Activated T-helper 1 cell treated with Interleukin-2 at 50 U/mL for 16 hours (primary cell): ENCODE measurements around the gene GPN2.
"Not testable (repeated sequence)": the region's sequence is repeated elsewhere in the genome, so short reads cannot be mapped to it uniquely, and the experiment has no call there.

Experiments used
- DNase-seq: peaks from one replicate; pipeline ENCODE4 v3.0.0-alpha.2; 2020; ENCODE audit warnings: low read depth

The GPN2 gene

DNA sequence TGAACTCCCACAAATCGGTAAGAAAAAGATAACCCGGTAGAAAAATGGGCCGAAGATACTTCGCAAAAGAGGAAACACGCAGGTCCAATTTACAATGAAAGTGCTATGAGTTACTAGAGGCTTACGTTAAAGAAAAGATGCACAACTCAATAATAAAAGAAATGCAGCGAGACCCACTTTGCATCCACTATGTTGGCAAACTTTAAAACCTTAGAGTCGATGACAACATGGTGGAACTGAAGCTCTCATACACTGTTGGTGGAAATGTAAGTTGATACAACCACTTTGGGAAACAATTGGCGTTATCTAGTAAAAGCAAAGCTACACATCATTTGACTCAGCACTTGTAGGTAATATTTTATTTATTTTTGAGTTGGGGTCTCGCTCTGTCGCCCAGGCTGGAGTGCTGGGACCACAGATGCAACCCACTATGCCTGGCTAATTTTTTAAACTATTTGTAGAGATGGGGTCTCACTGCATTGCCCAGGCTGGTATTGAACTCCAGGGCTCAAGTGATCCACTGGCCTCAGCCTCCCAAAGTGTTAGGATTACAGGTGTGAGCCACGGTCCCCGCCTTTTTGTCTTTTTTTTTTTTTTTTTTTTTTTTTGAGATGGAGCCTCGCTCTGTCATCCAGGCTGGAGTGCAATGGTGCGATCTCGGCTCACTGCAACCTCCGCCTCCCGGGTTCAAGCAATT, 10.9 kb upstream of the GPN2 start:
- no peak for DNase-seq

DNA sequence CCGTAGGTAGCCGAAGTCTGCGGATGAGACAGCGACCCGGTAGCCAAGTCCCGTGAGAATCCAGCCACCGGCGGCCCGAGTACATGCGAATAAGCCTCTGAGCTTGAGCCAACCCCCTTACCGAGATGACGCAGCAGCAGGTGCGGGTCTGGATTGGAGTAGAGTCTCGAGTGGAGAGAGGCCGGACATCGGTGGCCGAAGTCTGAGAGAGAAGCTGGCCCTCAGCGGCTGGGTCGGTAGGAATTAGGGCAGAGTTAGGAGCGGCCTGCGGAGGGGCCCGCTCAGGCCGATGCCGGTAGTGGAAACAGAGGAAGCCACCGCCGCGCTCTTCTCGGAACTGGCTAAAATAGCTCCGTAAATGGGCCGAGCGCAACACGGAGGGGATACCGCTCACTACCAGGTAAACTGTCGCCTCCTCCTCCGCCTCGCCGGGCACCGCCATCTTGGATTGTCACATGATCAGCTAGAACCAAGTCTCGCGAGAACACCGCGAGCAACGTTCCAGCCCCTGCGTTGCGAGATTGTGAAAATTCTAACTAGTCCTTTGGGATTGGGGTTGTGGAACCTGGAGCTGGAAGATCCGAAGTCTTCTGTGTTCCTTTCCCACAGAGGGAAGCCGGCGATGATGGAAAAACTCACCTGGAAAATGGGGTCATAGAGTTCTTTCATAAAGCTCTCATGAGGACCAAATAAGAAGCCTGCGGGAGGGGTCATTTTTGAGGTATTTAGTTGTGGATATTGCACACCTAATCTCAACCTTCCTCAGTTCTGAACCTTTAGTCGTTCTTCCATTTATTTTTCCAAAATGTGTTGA, 10.1 kb upstream of the GPN2 start, which contains the start of gene GPATCH3:
Gene GPATCH3, minus strand, starts transcription at position 467 of the 814 bp plus-strand sequence. Its CDS starts 25 bp downstream, at position 442.
- DNase-seq: peak; percentile 71

DNA sequence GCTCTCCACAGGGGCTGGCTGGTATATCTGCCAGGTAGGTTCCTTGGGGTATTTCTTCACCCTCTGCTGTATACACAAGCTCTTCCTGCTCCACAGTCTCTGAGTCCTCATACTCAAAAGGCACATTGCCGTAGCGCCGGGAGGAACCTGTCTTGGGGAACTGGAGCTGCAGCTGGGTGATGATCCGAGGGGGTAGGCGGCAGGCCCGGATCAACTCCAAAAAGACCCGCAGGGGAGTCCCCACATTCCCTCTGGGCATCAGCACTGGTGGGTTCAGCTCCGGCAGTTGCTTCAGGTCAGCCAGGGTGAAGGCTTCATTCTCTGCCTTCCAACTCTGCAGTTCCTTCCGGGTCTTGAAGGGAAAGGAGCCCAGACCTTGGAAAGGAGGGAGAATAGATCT, 7.3 kb upstream of the GPN2 start:
- DNase-seq: no peak

DNA sequence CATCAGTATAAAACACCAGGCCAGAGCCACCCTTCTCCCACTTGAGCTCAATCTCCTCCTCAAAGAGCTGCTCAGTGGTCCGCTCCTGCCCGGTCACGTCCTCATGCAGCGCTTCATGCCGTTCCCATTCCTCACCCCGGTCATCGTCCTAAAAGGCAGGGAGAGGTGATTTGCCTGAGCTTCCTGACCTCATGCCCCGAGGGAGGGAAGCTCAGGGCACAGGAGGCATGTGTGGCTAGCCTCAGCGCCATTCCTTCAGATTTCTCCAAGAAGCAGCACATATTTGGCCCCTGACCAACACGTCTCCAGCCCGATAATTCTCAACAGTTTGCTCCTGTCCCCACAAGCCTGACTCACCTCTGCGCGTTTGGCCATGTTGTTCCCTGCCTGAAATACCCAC, 4.2 kb upstream of the GPN2 start:
- DNase-seq: no peak

DNA sequence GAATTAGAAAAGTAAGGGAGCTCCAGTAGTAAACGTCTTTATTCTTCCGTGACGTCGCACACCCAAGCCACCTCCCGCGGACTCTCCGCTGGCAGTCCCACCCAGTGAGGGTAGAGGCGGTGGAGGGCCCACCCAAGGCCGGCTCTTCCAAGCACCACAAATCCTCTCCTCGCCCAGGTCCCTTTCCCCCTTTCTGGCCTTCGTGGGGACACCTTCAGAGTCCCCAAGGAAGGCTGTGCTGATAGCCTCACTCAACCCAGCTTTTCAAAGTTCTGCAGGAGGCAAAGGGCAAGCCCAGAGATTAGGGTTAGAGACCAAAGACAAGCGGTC, 349 bp upstream of the GPN2 start:
- no peak for DNase-seq

DNA sequence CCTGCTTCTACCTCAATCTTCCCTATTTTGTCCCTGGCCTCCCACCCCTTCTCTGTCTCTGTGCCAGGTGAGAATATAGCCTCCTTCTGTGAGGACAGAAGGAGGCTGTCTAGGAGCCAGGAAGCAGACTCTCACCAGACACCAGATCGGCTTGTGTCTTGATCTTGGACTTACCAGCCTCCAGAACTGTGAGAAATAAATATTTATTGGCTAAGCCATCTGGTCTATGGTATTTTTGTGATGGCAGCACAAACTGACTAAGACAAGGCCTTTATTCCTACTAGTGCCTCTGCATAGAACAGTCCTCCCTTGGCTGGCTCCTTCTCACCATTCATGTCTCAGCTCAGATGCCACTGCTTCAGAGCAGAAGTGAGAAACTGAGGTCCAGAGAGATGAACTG, 1.9 kb downstream of the GPN2 start:
- no peak for DNase-seq

DNA sequence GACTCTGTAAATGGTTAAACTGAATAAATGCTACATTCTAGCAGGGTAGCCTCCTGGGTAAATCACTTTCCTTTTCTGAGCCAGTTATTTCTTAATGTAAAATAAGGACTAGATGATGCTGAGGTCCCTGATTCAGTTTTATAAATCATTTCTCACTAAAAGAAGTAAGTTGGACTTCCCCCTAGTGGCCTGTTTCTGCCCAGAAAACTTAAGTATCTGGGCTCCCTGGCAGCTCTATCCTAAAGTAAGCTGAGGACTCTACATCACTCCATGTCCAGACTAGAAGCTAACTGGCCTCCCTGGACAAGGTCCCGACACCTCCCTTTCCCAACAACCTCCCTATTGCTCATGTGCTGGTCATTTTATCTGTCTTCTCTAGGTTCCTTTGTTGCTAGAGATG, 3.0 kb downstream of the GPN2 start:
- no peak for DNase-seq

DNA sequence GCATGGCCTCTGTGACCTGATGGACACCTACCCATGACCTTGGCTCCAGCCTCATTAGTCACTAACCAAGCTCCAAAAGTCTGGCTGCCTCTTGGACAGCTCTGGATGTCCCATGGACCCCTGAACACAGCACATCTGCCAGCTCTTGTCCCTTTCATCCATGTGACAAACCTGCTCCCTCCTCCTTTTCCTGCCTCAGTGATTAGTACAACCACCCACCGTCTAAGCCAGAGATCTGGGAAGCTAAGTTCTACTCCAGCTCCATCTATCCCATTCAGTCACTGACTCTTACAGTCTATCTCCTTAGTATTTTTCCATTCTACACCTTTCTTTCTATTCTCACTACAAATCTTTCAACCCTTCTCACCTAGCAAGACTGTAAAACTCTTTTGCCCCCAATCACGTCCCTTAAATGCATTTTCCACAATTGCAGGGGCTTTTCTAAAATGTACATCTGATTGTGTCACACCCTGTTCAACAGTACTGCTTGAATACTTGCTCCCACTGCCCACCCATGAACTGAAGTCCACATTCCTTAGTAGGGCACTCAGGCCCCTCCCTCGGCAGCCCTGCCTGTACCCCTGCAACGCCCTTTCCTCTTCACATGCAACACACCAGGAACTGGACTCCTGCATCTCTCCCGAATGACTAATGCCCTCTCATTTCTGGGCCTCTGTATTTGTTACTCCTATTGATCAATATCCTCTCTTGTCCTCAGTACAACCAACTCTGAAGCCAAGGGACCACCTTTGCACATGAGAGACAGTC, 7.2 kb downstream of the GPN2 start:
- no peak for DNase-seq

DNA sequence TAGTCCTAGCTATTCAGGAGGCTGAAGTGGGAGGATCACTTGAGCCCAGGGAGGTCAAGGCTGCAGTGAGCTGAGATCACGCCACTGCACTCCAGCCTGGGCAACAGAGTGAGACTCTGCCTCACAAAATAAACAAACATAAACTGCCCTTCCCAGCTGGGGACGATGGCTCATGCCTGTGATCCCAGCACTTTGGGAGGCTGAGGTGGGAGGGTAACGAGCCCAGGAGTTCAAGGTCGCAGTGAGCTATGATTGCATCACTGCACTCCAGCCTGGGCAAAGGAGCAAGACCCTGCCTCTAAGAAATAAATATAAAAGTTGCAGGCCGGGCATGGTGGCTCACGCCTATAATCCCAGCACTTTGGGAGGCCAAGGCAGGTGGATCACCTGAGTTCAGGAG, 8.5 kb downstream of the GPN2 start:
- not testable (repeated sequence) for DNase-seq

DNA sequence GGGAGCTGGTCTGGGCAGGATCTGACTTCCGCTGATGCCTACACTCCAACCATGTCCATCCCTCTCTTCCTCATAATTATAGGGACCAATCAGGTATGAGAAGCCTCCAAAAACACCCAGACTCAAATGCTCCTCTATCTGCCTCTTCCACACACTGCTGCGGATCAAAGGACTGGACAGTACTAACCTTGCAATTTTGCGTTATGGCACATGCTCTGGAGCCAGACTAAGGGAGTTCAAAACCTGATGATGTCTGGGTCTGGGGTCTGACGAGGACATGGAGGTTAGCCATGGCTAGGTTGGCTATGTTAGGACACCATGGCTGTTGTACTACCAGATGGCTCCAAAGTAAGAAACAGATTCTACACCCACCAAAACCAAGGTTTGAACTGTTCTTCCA, 10.3 kb downstream of the GPN2 start:
- DNase-seq: no peak

DNA sequence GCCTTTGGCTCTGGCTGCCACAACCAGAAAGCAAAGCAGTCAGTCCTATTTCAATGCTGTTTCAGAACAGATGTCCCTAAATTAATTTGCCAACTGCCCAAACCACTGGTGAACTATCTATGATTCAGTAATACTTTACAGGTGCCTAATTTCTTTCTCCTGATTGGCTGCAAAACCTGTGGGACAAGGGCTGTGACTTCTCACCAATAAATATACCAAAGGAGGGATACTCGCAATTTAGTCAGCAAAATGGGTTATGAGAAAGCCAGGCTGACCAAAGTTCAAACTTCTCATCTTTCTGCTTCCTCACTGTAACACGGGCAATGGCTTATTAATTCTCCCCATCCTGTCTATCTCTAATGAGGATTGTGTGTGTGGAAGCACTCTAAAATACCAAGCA, 12.8 kb downstream of the GPN2 start:
- no peak for DNase-seq

DNA sequence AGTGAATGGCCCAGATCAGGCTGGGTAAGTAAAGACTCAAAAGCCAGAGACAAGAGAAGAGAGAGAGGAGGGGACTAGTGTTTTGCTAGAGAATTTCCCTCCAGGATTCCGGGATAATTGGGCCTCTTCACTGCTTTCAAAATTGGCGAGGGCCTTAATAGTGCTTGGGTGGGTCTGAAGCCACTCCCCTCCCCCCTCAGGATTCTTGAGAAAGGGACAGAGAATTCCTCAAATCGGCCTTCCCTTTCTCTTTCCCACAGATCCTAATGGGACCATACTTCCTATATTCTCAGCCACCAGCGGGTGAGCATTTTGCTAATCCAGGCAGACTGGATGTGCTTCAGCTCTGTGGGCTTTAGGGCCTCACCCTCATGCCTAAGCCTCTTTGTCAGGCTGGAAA, 15.2 kb downstream of the GPN2 start:
- no peak for DNase-seq

DNA sequence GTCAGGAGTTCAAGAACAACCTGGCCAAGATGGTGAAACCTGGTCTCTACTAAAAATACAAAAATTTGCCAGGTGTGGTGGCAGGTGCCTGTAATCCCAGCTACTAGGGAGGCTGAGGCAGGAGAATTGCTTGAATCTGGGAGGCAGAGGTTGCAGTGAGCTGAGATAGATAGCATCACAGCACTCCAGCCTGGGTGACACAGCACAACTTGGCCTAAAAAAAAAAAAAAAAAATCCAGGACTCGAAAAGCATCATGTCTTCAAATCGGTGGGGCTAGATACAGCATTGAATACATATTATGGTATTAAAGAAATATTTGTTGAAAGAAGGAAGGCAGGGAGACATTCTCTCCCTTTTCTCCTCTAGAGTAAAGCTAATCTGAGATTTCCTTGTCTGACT, 17.0 kb downstream of the GPN2 start:
- not testable (repeated sequence) for DNase-seq

DNA sequence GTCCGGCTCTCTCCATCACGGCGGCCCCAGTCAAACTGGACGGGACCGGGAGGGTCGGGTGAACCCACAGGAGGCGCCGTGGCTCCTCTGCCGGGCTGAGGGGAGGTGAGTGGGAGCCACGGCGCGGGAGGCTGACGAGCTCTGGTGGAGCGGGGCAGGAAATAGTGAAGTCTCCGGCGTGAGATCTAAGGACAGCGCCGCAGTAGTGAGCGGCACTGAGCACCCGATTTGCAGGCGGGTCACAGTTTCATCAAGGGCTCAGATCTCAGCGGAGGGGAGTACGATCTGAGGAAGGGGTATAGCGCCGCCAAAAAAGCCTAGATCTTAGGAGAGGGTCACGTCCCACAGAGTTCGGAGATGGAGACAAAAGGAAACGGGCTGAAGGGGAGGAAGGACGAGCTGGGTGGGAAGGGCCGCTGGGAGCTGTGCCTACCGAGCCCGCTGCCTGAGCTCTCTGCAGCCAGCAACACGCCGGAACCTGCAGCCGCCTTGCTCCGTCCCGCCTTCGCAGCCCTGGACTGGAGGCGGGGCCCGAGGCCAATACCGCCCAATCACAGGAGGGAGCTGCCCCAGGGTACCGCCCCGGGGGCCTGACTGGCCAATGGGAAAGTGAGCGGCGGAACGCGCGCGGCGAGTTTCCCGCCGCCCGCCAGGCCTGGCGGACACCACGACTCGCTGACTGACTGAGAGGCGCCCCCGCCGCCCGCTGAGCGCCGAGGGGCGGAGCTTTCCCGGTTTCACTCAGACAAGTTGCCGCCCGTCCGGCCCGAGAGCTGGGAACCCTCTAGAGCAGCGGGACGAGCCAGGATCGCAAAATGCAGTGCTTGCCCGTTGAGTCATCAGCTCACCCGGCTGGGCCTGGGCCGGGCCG, 25.2 kb downstream of the GPN2 start:
- DNase-seq: peak; percentile 94

DNA sequence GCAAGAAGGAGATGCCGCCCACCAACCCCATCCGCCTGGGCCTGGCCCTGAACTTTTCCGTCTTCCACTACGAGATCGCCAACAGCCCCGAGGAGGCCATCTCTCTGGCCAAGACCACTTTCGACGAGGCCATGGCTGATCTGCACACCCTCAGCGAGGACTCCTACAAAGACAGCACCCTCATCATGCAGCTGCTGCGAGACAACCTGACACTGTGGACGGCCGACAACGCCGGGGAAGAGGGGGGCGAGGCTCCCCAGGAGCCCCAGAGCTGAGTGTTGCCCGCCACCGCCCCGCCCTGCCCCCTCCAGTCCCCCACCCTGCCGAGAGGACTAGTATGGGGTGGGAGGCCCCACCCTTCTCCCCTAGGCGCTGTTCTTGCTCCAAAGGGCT, 26.4 kb downstream of the GPN2 start:
- no peak for DNase-seq

DNA sequence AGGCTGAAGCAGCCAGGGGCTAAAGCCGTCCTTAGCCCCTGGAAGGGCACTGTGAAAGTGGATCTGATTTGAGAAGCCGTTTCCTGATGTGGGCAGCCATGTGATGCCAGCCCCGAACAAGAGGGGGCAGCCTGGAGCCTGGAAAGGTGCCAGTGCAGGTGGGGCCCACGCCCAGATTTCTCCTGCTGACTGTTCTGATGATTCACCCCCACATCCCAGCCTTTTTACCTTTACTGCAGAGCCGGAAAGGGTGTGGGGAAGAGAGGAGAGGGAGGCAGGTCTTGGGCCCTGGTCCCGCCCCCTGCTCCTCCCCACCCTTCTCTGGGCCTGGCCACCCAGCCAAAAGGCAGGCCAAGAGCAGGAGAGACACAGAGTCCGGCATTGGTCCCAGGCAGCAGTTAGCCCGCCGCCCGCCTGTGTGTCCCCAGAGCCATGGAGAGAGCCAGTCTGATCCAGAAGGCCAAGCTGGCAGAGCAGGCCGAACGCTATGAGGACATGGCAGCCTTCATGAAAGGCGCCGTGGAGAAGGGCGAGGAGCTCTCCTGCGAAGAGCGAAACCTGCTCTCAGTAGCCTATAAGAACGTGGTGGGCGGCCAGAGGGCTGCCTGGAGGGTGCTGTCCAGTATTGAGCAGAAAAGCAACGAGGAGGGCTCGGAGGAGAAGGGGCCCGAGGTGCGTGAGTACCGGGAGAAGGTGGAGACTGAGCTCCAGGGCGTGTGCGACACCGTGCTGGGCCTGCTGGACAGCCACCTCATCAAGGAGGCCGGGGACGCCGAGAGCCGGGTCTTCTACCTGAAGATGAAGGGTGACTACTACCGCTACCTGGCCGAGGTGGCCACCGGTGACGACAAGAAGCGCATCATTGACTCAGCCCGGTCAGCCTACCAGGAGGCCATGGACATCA, 27.1 kb downstream of the GPN2 start, which contains the start of gene SFN:
Gene SFN, plus strand, starts transcription at position 369 of the 904 bp plus-strand sequence. Its CDS starts 64 bp downstream, at position 433.
- DNase-seq: peak; percentile 29

DNA sequence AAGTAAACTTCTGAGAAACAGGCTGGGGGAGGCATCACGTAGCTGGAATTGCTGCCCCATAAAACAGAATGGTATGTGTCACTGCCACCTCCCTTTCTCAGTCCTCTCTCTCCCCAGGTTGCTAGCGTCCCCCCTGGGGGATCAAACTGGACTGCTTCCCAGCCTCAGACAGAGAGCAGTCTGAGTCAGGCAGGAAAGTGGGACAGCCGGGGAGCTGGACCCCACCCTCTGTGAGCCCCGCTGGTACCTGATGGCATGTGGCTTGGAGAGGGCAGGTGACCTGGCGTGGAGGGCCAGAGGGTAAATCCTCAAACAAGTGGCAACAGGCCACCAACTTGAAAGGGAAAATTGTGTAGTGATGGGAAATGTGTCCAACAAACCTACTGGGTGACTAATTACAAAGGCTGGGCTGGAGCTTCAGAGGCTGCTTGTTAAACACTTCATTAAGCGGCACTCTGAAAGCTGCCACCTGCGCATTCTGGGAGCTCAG, 28.1 kb downstream of the GPN2 start:
- no peak for DNase-seq

DNA sequence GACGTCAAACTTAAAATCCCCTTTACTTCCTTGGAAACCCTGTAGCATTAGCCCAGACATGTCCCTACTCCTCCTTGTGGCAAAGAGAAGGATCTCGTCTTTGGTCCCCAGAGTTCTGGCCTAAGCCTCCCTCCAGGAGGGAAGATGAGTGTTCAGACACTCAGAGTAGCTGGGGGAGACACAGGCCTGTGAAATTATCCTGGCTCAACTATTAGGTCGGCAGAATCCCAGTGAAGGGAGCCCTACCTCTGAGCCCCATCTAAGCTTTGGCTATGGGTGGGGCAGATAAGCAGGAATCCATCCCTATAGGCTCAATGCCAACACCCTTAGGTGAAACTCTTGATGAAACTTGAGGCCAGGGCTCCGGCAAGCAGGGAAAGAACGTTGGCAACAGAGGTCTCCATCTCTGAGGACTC, 28.8 kb downstream of the GPN2 start:
- no peak for DNase-seq

DNA sequence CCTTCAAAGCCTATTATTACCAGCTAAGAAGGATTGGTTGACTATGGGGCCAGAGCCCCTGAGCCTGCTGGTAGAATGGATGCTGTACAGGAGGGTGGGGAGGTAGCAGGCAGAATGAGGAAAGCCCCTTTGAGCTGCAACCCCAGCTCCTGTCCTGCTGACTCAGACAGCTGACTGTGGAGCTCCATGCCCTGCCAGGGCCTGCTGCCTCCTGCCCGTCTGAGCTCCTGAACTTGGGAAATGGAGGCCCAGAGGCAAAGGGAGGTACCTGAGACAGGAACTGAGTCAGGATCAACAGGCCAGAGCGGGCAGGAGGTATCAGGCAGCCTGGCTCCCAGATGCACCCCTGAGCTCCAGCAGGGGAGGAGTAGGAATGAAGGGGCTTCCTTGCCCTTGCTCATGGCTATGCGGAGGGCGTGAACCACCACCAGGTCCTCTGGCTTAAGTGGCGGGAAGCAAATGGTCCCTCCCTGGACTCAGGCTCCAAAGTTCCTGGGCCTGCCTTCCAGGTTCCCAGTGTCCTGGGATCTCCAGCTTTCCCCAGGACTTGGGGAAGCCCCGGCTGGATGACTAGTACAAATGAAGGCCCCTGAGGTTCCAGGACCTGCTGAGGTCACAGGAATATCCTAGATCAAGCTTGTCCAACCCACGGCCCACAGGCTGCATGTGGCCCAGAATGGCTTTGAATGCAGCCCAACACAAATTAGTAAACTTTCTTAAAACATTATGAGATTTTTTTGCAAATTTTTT, 31.0 kb downstream of the GPN2 start:
- no peak for DNase-seq

DNA sequence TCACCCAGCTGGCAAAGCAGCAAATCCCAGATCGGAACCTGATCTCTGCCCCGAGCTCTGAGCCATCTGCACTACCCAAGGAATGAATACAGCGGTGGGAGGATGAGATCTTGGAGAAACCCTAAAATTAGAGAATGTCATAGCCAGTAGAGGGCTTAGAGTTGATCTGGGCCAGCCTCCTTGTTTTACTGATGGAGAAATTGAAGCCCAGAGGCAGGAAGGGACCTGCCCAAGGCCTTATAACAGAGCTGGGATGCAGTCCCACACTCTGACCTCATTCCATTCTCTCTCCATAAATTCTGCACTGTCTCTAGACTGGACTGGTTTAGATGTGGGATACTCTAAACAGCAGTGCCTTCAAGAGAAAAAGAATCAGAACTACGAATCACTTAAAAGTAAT, 31.9 kb downstream of the GPN2 start:
- DNase-seq: no peak
